A549 (cell line): ENCODE results near the gene CA9. TPM values are rescaled to one million over a fixed set of nuclear protein-coding genes. Genes with fewer than 3 reads are reported as not detected.

Experiments
- ATAC-seq, 2 experiments: fragments of 200-7000 bp in 1 of 2; fragments of >200 bp in 1 of 2; cut with Nextera tagmentation in 1 of 2; cut with Tn5 transposase in 1 of 2; 3 replicates each; pipeline versions ENCODE4 v1.8.0 to v1.9.1; 2018 to 2020; ENCODE audit warnings: mild to moderate bottlenecking in 1 of 2, moderate library complexity in 1 of 2
- CTCF ChIA-PET: fragments of 300-600 bp; sonication (Branson Sonifier 250); formaldehyde crosslinking; extraction: SDS; loops from one replicate; lab custom pipeline; 2021; ENCODE audit warnings: antibody characterized with exemption, inconsistent platforms; lab: Yijun Ruan, JAX
- POLR2A ChIA-PET: fragments of 350-600 bp; formaldehyde crosslinking; extraction: SDS; loops from one replicate; lab custom pipeline; 2021; ENCODE audit warnings: antibody characterized with exemption, inconsistent platforms; lab: Yijun Ruan, JAX
- DNase-seq, 2 experiments: peaks; one replicate each; pipeline versions ENCODE4 v3.0.0 to v3.0.0-alpha.2; 2011 to 2016; ENCODE audit warnings: low read depth in 1 of 2, low spot score in 1 of 2
- FAIRE-seq: peaks from 2 replicates; lab custom pipeline; 2011; peaks lifted over from hg19 to GRCh38; lab: Jason Lieb, UNC
- H3K27ac ChIP-seq, 2 experiments: fragments of >200 bp; sonication (Bioruptor Twin); formaldehyde crosslinking; 3 replicates each; pipeline ENCODE4 v1.5.1; 2016 to 2017
- H3K4me1 ChIP-seq: fragments of >200 bp; sonication (Bioruptor Twin); formaldehyde crosslinking; 3 replicates; pipeline ENCODE4 v1.6.1; 2016
- H3K4me2 ChIP-seq: fragments of >200 bp; sonication (Bioruptor Twin); formaldehyde crosslinking; 3 replicates; pipeline ENCODE4 v1.6.1; 2016
- H3K4me3 ChIP-seq: fragments of >200 bp; sonication (Bioruptor Twin); formaldehyde crosslinking; 3 replicates; pipeline ENCODE4 v1.5.1; 2016
- H3K9me3 ChIP-seq: fragments of >200 bp; sonication (Bioruptor Twin); formaldehyde crosslinking; 3 replicates; pipeline ENCODE4 v1.6.1; 2016
- ATOH8 ChIP-seq: fragments of 250-450 bp; sonication (Bioruptor Pico); IDR thresholded peaks from 2 replicates; pipeline ENCODE4 v1.5.0; 2020; ENCODE audit warnings: low read depth, mild to moderate bottlenecking, moderate library complexity
- CBX2 ChIP-seq: fragments of 200-600 bp; sonication (generic); IDR thresholded peaks from 2 replicates; pipeline ENCODE4 v1.6.1; 2016; ENCODE audit warnings: low read depth, mild to moderate bottlenecking, borderline replicate concordance
- CEBPB ChIP-seq, 2 experiments: fragments of >200 bp in 1 of 2; sonication (Bioruptor Twin) in 1 of 2; formaldehyde crosslinking in 1 of 2; IDR thresholded peaks; 2 replicates each; pipeline ENCODE4 v1.6.1; 2012 to 2016
- CHD4 ChIP-seq: fragments of 200-600 bp; sonication (generic); IDR thresholded peaks from 2 replicates; pipeline ENCODE4 v1.6.1; 2016; ENCODE audit warnings: antibody characterized with exemption, mild to moderate bottlenecking, borderline replicate concordance
- E2F6 ChIP-seq: IDR thresholded peaks from 2 replicates; pipeline ENCODE4 v1.6.1; 2012; ENCODE audit warnings: low read depth, borderline replicate concordance
- EHF ChIP-seq: fragments of 250-450 bp; sonication (Bioruptor Pico); IDR thresholded peaks from 2 replicates; pipeline ENCODE4 v1.5.0; 2020; ENCODE audit warnings: mild to moderate bottlenecking
- FOSL2 ChIP-seq, 2 experiments: fragments of 450-650 bp in 1 of 2; fragments of >200 bp in 1 of 2; sonication (Bioruptor Twin) in 1 of 2; formaldehyde crosslinking; IDR thresholded peaks; 2 replicates each; pipeline versions ENCODE4 v1.5.0 to v1.6.1; 2016 to 2020; ENCODE audit warnings: mild to moderate bottlenecking in 1 of 2, moderate library complexity in 1 of 2
- GATA3 ChIP-seq: IDR thresholded peaks from 2 replicates; pipeline ENCODE4 v1.6.1; 2012; ENCODE audit warnings: borderline replicate concordance
- HMGXB4 ChIP-seq: fragments of 250-450 bp; sonication (Bioruptor Pico); IDR thresholded peaks from 2 replicates; pipeline ENCODE4 v1.5.0; 2021; ENCODE audit warnings: mild to moderate bottlenecking, moderate library complexity, borderline replicate concordance
- JUN ChIP-seq, 2 experiments: fragments of >200 bp; sonication (Bioruptor Twin); formaldehyde crosslinking; IDR thresholded peaks; 2 replicates in 1 of 2; 3 replicates in 1 of 2; pipeline ENCODE4 v1.6.1; 2016 to 2017
- KDM5A ChIP-seq: fragments of 200-600 bp; sonication (generic); IDR thresholded peaks from 2 replicates; pipeline ENCODE4 v1.6.1; 2016; ENCODE audit warnings: antibody characterized with exemption, mild to moderate bottlenecking
- MYC ChIP-seq: IDR thresholded peaks from 2 replicates; pipeline ENCODE4 v1.6.1; 2012; ENCODE audit warnings: mild to moderate bottlenecking, inconsistent platforms, low read length, improper control_type of control experiment, borderline replicate concordance
- PBX3 ChIP-seq: IDR thresholded peaks from 2 replicates; pipeline ENCODE4 v1.6.1; 2012
- PHF8 ChIP-seq: fragments of 200-600 bp; sonication (generic); IDR thresholded peaks from 2 replicates; pipeline ENCODE4 v1.6.1; 2016; ENCODE audit warnings: low read depth, mild to moderate bottlenecking, antibody characterized with exemption, moderate library complexity, borderline replicate concordance
- RAD21 ChIP-seq, 2 experiments: fragments of >200 bp in 1 of 2; sonication (Bioruptor Twin) in 1 of 2; formaldehyde crosslinking in 1 of 2; IDR thresholded peaks in 1 of 2; conservative IDR thresholded peaks in 1 of 2; 2 replicates in 1 of 2; 3 replicates in 1 of 2; pipeline ENCODE4 v1.6.1; 2012 to 2018; ENCODE audit warnings: inconsistent platforms in 1 of 2
- RCOR1 ChIP-seq: fragments of 150-350 bp; IDR thresholded peaks from 2 replicates; pipeline ENCODE4 v1.6.1; 2014; ENCODE audit warnings: antibody characterized with exemption, low read length, low read depth
- SREBF2 ChIP-seq: fragments of 450-650 bp; IDR thresholded peaks from 2 replicates; pipeline ENCODE4 v1.6.1; 2014; ENCODE audit warnings: mild to moderate bottlenecking, moderate library complexity
- TFCP2L1 ChIP-seq: fragments of 250-450 bp; sonication (Bioruptor Pico); IDR thresholded peaks from 2 replicates; pipeline ENCODE4 v1.5.0; 2021; ENCODE audit warnings: mild to moderate bottlenecking
- ZC3H11A ChIP-seq: fragments of 450-650 bp; IDR thresholded peaks from 2 replicates; pipeline ENCODE4 v1.6.1; 2014; ENCODE audit warnings: antibody characterized with exemption, mild to moderate bottlenecking
- ZNF302 ChIP-seq: fragments of 250-450 bp; sonication (Bioruptor Pico); IDR thresholded peaks from 2 replicates; pipeline ENCODE4 v1.9.0; 2021; ENCODE audit warnings: inconsistent platforms, mild to moderate bottlenecking, moderate library complexity
- ZSCAN20 ChIP-seq: fragments of 250-450 bp; sonication (Bioruptor Pico); IDR thresholded peaks from 2 replicates; pipeline ENCODE4 v1.8.0; 2022; ENCODE audit warnings: mild to moderate bottlenecking, moderate library complexity
- WGBS: methylation state at CpG from one replicate; pipeline ENCODE4 v1.1.6; 2017; ENCODE audit errors: missing lambda C conversion rate; 5-methylcytosine and 5-hydroxymethylcytosine counted together
- polyA plus RNA-seq, 4 experiments: library from polyadenylated mRNA; depleted of rRNA in 3 of 4; stranded (reverse); fragments of >200 nt; fragmentation: RNase III in 1 of 4; extraction: RNeasy Plus Mini Kit Qiagen cat#74134 plus additional on column Dnase treatment in 1 of 4; gene quantifications; 2 replicates in 3 of 4; 3 replicates in 1 of 4; pipeline ENCODE4 v1.2.3, GENCODE V29; 2011 to 2017

Gene CA9
- polyA plus RNA-seq, 2 of the 4 experiments (the other 2 are of a cell fraction): 4.5 to 16.3 TPM

- TF ChIP-seq E2F6: no peak
- TF ChIP-seq PBX3: no peak
- no peak for TF ChIP-seq FOSL2 (IDR thresholded peaks at IDR 0.05)
- no peak for TF ChIP-seq FOSL2 (CRISPR knock-in tag; IDR thresholded peaks at IDR 0.05)
- no peak for TF ChIP-seq PHF8
- no peak for TF ChIP-seq ZNF302 (CRISPR knock-in tag)
- no peak for TF ChIP-seq KDM5A
- TF ChIP-seq CHD4: no peak
- no peak for TF ChIP-seq ATOH8 (CRISPR knock-in tag)
- TF ChIP-seq CBX2: no peak
- no peak for TF ChIP-seq MYC
Observed at GRCh38 chr9:35708146-35708545, 34.4 kb downstream of the CA9 start (continued).

GRCh38 chr9:35710818-35711500 is 37.2 kb downstream of the CA9 start:
- no peak for FAIRE-seq
- Histone ChIP-seq H3K27ac (no peak overlapping the region), H3K9me3 (no peaks in the 10 kb centered on the region), H3K4me3 (no peak overlapping the region), H3K4me1 (no peaks in the 10 kb centered on the region), H3K4me2 (no peak overlapping the region)
- ChIA-PET POLR2A (interaction anchor here (1.0 kb wide), 1 partner anchor 21 kb away, joined by 3 read pairs; the partner anchor contains the start of genes CREB3 and TLN1), CTCF (interaction anchor here (0.7 to 32.5 kb wide), 5 partner anchors 7 to 79 kb away, joined by 3 to 758 read pairs (median 5); partner anchors contain the start of genes ARHGEF39, CREB3, TLN1 and TPM2)
- WGBS: 93% methylated on average over 7 of the region's 7 CpGs
- no peak for ATAC-seq
- DNase-seq: no peak
- TF ChIP-seq CEBPB (IDR thresholded peaks at IDR 0.05) (no peak), EHF (CRISPR knock-in tag) (no peak), HMGXB4 (CRISPR knock-in tag) (no peak), ZC3H11A (no peak), RCOR1 (no peak), TFCP2L1 (CRISPR knock-in tag) (no peak)

- H3K4me3 ChIP-seq: no peak overlapping the region
- WGBS: 88% methylated on average over 21 of the region's 21 CpGs
- no peaks in the 10 kb centered on the region for H3K9me3 ChIP-seq
- FAIRE-seq: no peak
- POLR2A ChIA-PET: no interaction called here
- no peak overlapping the region for H3K27ac ChIP-seq
- no peaks in the 10 kb centered on the region for H3K4me1 ChIP-seq
- CTCF ChIA-PET: interaction anchor here (0.6 to 32.5 kb wide), 12 partner anchors 6 to 108 kb away, joined by 3 to 758 read pairs (median 5); partner anchors contain the start of genes ARHGEF39, CREB3, TLN1 and TPM2
- TF ChIP-seq JUN (IDR thresholded peaks at IDR 0.05) (no peak), PHF8 (no peak), CHD4 (no peak), GATA3 (no peak), HMGXB4 (CRISPR knock-in tag) (no peak), RAD21 (conservative IDR thresholded peaks at IDR 0.05 in 1 of 2, IDR thresholded peaks at IDR 0.05 in 1 of 2) (no peak), CBX2 (no peak), ZSCAN20 (CRISPR knock-in tag) (no peak), SREBF2 (no peak)
- no peak for DNase-seq
- H3K4me2 ChIP-seq: no peak overlapping the region
- no peak for ATAC-seq
Observed at GRCh38 chr9:35711501-35712428, 38.0 kb downstream of the CA9 start.
